Measurements from ENCODE around the gene N4BP2.

DNA sequence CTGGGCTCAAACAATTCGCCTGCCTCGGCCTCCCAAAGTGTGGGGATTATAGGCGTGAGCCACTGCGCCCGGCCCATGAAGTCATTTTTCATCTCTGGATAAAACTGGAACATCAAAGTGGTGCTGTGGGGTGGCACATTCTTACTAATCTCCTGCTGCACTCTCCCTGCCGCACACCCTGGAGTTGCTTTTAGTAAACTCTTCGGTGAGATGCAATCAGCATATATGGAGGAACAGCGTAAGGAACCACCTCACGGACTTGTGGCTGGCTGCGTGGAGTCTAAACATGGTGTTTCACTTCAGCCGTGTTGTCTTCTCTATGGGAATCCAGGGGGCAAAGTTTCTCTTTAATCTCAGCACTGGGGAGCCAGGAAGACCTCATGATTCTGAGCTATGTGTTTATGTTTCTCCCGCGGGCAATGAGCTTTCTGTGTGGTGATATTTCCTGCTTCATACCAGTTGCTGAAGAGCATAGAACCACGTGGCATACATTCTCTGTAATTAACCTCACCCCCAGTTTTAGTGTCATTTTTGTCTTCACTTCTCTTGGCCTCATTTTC is 138.0 kb downstream of the N4BP2 start:
- TF ChIP-seq TAF1 (IDR thresholded peaks at IDR 0.05; ENCODE audit: borderline replicate concordance, low read depth, low read length) (peak; percentile 48; the same call in 1 of the 2 replicates), POLR2A (IDR thresholded peaks at IDR 0.05; ENCODE audit: low read depth, low read length) (peak; percentile 29; the same call in 1 of the 2 replicates), POLR2AphosphoS5 (IDR thresholded peaks at IDR 0.05; ENCODE audit: low read depth, low read length) (no peak; the same call in 1 of the 2 replicates)

Data from GM12892 (cell line).